HG03460 (cell line): ENCODE data around the gene SLC25A28.

Experiments
- ATAC-seq: cut with Tn5 transposase; IDR thresholded peaks from one replicate; pipeline ENCODE4 v1.9.1; 2021; ENCODE audit not compliant: unreplicated experiment

SLC25A28 gene

GRCh38 chr10:99590799-99591198, 29.4 kb downstream of the SLC25A28 start:
- no peak for ATAC-seq

- no peak for ATAC-seq
Observed at GRCh38 chr10:99583687-99584086, 36.6 kb downstream of the SLC25A28 start.

- no peak for ATAC-seq
Observed at GRCh38 chr10:99582255-99582770, 37.9 kb downstream of the SLC25A28 start.

DNA sequence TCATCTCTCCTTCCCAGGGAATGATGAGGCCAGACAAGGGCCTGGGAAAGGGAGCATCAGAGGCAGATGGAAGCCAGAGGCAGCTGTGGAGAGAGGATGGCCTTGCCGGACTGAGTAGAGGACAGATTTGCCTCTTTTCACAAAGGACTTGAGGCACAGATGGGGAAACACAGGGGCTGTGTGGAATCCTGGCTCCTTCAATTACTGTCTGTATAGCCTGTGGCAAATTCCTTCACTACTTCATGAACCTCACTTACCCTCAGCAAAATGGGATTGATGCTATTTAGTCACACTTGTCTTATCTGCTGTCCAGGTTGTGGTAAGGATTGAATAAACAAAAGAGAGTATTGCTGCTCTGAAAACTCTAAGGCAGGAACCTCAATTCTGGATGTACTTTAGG, 40.3 kb downstream of the SLC25A28 start:
- no peak for ATAC-seq

DNA sequence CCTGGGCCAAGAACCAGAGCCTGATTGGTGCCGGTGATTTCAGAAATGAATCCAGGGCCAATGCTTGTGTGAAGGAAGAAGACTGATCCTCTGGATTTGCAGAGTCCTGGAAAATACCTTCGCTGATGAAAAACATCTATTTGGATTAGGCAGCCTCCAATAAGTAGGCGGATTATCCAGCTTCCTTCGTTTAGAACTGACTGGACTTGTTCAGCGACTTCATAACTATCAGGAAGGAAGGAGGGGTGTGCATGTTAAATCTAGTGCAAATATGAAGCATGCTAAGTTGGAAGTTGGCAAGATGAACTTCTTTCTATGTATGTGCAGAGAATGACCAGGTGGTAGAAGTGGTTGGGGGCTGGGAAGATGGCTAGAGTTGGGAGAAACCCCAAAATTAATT, 46.4 kb downstream of the SLC25A28 start:
- ATAC-seq = no peak

- no peak for ATAC-seq
Observed at GRCh38 chr10:99571816-99572215, 48.4 kb downstream of the SLC25A28 start.

GRCh38 chr10:99569961-99570360, 50.3 kb downstream of the SLC25A28 start:
- no peak for ATAC-seq

DNA sequence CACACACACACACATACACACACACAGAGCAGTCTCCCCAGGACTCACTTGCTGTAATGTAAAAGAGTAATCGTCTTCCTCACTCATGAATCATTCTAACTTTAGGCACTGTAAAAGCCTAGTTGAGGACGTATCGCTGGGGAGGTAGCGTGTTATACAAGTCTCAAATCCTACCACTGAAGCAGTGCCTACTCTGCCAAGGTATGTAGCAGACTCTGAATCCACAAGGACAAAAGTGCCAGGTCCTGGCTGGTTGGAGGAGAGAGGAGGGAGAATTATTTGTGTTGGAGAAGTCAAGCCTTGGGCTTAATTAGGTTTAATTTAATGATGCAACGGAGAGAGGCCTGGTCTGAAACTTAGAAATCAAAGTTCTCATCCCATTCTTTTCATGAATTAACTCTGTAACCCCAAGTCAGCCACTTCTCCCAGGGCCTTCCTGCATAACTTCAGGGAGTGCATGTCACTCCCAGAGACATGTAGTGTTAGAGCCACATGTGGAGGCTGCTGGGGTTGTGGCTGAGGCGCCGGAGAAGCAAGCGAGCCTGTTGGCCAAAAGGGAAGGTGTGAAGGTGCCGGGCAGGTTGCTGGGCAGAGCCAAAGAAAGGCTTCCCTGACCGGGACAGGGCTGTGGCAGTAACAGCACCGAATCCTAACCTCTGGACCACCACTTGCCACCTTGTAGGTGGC, 50.8 kb downstream of the SLC25A28 start:
- no peak for ATAC-seq

GRCh38 chr10:99565166-99565565, 55.1 kb downstream of the SLC25A28 start:
- ATAC-seq = no peak

GRCh38 chr10:99564361-99564760, 55.9 kb downstream of the SLC25A28 start:
- no peak for ATAC-seq

DNA sequence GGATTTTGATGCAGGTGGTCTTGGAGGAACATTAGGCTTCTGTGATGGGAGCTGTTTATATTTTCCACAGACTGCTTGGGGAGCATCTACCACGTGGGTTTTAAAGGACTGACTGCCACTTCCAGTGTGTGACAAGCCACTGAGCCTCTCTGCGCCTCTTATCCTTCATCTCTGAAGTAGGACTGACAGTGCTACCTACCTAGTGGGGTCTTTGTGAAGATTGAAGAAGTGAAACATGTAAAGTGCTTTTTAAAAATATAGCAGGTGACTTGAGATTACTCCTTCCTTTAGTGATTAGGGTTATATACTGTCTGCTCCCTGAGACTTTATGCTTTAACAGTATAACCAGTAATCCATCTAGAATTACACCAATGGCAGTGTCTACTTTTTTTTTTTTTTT, 57.6 kb downstream of the SLC25A28 start:
- no peak for ATAC-seq
